IPS-NIHi7 (cell line): Measurements from ENCODE around the gene KRT23.

ENCODE experiments used
- DNase-seq: peaks from one replicate; pipeline ENCODE4 v3.0.0; 2012; ENCODE audit warnings: mixed read lengths; ENCODE audit errors: extremely low spot score

KRT23 gene, protein sequence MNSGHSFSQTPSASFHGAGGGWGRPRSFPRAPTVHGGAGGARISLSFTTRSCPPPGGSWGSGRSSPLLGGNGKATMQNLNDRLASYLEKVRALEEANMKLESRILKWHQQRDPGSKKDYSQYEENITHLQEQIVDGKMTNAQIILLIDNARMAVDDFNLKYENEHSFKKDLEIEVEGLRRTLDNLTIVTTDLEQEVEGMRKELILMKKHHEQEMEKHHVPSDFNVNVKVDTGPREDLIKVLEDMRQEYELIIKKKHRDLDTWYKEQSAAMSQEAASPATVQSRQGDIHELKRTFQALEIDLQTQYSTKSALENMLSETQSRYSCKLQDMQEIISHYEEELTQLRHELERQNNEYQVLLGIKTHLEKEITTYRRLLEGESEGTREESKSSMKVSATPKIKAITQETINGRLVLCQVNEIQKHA

DNA sequence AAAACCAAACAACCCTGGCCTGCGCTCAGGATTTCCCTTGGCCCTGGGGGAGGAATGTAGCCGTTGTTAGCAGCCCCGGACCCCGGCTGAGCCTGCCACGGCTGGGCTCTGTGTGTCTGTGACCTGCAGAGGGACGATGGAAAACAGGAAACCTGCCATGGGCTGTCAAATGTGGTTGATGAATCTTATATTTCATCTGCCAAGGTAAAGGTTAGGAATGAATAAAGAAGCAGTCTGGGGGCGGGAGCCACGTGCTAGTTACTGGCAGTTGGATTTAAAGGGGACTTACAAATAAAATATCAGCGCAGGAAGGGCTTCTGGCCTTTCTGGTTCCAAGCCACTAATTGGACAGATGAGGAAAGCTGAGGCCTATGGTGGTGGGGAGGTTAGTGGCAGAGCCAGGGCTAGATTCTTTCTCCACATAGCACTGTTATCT lies at the start of gene KRT23:
KRT23 (minus strand) TSS at position 263 of the 436 bp plus-strand sequence. CDS start 1,043 bp downstream, outside the sequence.
- peak; percentile 43 for DNase-seq

DNA sequence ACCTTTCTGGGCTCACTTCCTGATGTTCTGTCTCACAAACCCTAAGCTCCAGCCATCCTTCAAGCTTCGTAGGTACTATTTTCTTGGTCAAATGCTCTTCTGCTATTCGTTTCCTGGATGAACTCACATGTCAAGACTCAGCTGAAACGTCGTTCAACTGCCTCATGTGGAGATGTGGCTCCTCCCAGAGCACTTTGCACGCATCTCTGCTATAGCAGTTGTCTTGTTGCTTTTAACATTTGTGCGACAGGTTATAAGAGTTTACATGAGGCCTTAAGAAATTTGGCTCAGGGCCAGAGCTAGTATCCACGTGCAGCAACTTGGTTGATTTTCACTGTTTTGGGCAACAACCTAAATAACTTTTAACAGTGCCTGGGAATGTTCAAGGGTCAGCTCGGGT lies 49.5 kb upstream of the KRT23 start:
- DNase-seq, result no peak

DNA sequence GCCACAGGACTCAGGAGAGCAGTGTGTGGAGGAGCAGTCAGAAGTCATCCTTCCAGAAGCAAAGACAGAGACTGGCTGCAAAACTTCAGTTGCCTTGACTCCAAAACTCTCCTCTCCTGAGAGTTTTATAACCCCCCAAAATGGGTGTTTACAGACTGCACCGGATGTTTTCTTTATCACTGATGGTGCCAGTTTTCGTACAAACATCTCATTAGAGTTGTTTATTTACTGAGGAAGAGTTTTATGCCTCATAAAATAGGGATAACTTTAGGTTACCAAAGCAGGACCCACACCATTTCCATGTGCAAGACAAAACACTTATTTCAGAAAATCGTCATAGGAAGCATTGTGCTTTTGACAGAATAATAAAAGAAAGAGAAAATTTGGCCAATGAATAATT lies 46.8 kb upstream of the KRT23 start, which contains the start of gene KRT40:
KRT40 (minus strand) TSS at position 101 of the 400 bp plus-strand sequence; CDS start at position 48, 53 bp downstream.
- no peak for DNase-seq

DNA sequence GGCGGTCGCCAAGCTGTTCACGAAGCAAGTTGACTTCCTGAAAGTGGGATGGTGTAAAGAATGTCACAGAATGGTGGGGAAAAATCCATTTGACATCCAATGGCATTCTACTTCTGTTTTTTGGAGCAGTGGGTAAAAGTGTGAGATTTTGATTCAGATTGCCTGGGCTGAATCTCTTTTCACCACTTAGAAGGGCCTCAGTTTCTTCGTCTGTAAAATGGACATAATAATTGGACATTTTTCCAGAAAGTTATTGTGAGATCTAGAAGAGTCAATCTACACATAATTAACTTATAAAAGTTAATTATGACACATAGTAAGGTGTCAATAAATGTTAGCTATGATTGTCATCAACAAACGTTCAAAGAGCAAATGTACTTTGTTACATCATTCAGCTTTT lies 43.7 kb upstream of the KRT23 start:
- DNase-seq, result no peak

DNA sequence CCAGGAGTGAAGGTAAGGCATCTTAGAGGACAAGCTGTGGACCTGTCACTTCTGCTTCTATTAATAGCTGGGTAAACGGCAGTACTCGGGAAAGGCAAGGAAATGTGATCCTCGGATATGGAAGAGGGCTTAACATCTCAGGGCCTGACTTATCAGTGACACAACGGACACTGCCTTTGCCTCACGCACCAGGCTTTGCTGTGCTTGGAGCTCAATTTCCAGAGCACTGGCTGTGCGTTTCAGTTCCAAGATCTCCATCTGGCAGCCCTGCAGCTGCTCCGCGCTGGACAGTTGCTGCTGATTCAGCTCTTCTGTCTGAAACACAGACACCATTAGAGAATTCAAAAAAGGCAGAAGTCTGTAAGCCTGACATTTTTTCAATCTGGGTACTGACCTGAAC lies 43.1 kb upstream of the KRT23 start:
- DNase-seq, result no peak

DNA sequence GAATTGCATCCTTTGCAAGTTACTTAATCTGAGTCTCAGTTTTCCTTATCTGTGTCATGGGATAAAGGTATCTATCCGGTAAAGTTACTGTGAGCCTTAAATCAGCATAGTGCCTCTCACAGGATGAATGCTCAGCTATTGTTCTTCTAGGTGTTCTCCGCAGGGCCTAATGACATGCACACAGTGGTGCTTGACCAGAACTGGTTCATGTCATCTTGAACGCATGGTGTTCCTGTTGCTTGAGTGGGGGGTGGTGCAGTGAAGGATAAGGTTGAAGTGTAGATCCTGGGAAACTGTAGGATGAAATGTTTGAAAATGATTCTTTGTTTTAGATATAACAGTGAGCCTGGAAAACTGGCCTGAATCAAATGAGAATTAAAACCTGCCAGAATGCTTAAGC lies 42.7 kb upstream of the KRT23 start:
- DNase-seq, result no peak

DNA sequence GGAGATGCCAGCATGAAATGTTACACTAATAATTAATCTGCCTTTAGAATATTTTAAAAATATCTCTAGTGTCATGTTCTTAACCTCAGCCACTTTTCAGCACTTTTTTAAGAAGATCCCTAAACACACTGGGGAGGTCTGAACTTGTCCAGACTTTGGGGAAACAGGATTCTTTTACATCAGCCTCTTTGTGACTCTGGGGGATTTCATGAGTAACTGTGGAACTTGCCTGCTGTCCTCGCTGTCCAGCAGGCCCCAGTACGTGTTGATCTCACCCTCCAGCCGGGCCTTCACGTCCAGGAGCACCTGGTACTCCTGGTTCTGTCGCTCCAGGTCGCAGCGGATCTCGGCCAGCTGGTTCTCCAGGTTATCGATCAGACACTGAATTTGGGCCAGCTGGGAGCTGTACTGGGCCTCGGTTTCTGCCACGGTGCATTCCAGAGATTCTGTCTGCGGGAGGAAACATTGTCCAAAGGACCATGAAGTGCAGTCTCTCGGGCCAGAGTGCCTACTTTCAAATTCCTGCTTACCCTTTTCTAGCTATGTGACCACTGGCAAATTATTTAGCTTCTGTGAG lies 41.2 kb upstream of the KRT23 start:
- DNase-seq, result no peak

DNA sequence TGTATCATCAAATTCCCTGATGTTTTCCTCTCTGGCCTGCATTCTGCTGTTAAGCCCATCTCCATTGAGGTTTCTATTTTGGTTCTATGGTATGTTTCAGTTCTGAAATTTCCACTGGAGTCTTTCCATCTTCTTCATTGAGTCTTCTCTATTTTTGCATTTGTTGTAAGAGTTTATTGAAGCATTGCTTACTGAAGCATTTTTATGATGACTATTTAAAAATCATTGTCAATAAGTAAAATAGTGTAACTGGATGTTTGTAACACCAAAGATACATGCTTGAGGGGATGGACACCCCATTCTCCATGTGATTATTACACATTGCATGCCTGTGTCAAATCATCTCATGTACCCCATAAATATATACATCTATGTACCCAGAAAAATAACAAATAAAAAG lies 38.1 kb upstream of the KRT23 start:
- no peak for DNase-seq

DNA sequence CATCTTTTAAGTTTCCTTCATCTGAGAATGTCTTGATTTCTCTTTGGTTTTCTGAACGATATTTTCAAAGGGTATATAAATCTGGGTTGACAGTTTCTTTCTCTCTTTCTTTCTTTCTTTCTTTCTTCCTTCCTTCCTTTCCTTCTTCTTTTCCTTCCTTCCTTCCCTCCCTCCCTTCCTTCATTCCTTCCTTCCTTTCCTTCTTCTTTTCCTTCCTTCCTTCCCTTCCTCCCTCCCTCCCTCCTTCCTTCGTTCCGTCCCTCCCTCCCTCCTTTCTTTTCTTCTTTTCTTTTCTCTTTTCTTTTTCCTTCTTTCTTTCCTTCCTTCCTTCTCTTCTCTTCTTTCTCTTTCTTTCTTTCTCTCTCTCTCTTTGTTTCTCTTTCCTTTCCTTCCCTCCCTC lies 36.9 kb upstream of the KRT23 start:
- no peak for DNase-seq

DNA sequence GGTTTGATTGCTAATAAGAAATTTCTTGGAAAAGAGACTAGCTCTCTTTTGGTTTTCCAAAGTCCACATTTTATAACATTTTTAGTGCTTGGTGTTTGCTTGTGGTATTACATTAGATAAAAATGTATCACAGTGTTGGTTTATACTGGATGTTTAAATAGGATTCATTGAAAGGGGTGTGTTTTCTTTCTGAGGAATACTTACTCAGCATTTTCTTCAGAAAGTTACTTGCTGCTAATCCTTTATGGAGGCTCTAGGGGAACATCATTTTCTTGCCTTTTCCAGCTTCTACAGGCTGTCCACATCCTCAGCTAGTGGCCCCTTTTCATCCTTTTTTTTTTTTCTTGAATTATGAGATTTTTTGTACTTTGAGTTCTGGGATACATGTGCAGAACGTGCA lies 30.1 kb upstream of the KRT23 start:
- DNase-seq, result no peak

DNA sequence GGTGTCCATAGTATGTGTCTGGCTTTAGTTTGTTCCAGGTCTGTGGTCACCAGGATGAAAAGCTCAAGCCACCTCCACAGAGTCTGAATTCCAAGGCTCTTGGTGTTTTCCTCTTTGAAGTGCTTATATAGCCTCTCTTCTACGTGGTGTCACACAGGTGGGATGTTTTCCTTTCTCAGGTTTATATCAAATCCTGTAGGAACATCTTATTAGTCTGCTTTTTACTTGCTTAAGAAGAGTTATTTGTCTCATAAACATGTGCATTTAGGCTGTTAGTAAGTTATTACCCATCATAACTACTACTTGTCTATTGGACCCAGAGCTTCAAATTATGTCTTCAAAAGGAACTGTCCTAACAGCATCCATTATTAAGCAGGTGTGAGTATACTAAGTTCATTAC lies 29.4 kb upstream of the KRT23 start, which contains the start of gene KRT39:
KRT39 (minus strand) TSS at position 101 of the 400 bp plus-strand sequence; CDS start at position 9, 92 bp downstream.
- DNase-seq, result no peak

DNA sequence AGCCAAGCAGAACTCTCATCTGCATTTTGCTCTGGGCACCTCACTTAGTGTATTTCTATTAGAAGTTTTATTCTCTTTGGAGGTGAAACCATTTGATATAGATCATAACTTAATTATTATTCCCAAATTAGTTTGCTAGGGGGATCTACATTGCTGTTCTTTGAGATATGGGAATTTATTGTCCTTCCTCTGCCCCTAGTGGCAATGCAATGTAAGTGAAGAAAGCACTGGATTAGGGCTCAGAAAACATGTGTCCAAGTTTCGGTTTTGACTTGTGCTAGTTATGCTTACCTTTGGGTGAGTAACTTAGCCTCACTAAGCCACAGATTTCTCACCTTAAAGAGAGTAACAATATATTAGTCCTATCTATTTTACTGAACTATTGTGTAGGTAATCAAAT lies 26.4 kb upstream of the KRT23 start:
- peak; percentile 49 for DNase-seq

DNA sequence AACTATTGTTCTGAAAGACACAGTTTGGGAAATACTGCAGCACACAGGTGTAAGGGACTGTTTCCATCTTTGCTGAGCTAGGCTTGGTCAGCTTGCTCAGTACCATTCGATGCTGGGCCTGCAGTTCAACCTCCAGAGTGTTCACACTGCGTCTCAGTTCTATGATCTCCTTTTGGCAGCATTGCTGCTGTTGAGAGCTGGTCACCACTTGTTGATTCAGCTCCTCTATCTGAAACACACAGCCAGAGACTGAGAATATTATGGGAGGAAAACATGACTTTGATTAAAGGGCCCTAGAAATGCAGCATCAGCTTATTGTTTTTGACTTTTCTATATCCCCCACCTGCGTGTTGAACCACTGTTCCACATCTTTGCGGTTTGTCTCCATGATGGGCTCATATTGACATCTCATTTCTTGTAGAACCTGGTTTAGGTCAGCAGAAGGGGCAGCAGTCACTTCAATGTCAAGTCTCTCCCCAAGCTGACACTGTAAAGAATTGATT lies 24.7 kb upstream of the KRT23 start:
- no peak for DNase-seq

DNA sequence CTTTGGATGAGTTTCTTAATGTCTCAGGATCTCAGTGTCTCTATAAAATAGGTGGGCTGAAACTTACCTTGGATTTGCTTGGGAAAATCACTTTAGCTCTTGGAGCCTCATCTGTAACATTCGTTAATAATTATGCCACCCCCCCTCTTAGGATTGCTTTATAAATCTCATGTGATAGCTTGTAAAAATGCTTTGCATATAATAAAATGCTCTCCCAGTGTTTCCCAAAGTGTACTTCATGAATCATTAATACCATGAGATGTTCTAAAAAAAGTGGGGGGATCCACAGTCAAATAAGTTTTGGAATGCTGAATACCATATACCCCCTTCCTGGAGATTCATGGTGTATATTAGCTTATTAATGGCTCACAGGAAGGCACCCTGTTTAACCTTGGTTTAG lies 24.1 kb upstream of the KRT23 start:
- no peak for DNase-seq

DNA sequence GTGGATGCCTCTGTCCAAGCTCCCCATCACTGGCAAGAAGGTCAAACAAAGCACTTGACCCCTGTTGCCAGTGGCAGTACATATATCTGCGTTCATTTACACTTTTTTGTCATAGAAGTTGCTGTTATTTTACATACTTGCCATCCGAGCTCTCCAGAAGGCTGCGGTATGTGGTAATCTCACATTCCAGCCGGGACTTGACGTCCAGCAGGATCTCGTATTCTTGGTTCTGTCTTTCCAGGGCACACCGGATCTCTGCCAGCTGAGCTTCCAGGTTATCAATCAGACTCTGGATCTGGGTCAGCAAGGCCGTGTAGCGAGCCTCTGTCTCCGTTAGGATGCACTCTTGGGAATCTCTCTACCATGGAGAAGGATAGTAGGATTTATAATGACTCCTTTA lies 22.7 kb upstream of the KRT23 start:
- DNase-seq, result no peak

DNA sequence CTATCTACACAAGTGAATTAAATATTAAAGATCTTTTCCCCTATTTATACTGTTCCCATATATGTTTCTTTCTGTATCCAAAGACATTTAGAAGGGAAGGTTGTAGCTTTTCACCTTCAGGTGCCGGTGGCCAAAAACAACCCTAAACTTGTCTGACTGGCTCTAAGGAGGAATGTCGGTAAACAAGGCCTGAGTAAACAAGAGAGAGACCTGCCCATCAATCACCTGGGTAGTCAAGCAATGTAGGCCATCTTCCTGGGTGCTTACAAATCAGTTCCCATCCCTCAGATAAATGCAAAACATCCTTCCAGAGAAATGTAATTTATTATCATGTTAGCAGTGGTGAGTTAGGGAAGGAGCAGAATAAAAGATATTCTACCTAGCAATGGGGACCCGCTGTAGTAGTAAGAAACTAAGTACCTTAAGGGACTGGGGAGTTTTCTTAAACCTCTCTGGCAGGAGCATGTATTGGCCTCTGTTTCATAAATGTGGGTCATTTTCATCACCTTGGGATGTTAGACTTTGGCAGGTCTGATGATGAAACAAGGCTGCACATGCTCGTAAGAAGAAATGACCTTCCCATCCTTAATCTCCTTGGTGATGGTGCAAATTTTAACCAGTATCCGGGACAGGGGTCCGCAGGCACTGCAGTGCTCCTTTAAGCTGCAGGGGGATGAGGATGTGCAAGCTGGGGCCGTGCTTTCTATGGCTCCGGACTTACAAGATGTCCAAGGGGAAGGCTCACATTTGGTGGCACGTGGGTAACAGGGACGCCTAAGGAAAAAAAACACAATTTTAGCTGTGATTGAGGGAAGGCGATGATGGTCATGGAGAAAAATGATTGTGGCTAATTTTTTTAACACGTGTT lies 20.9 kb upstream of the KRT23 start:
- DNase-seq, result no peak

DNA sequence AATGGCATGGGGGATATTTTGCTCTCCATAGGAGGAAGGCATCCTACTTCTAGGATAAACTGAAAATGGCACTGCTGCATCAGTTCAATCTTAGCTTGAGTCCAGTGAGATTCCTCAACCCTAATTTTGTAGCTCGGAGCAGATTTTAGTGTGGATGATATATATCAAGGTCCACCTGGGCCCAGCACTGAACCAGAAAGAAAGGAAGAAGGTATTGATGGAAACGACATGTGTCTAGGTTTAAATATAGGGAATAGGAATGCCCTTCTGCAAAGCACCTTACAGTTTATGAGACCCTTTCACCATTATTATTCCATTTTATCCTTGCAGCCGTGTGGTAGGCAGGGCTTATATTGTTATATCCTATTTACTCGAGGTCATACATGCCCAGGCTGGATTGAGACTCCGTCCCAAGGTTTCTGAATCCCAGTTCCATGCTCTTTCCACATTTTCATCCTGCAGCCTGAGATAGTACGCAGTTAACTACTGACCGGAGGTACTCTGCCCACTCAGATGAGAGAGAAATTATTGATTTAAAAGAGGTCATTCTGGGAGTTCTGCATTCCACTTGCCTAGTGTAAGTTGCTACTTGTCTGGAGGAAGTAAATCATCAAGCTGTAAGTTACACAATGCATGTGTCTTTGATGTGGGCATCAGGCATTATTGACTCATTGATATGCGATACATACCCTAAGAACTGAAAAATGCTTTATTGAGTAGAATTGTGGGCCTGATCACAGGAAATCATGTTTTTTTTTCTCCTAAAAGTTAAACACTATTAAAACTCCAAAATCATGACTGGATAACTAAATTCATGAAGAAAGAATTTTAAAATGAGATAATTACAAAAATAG lies 19.2 kb upstream of the KRT23 start:
- DNase-seq, result no peak

DNA sequence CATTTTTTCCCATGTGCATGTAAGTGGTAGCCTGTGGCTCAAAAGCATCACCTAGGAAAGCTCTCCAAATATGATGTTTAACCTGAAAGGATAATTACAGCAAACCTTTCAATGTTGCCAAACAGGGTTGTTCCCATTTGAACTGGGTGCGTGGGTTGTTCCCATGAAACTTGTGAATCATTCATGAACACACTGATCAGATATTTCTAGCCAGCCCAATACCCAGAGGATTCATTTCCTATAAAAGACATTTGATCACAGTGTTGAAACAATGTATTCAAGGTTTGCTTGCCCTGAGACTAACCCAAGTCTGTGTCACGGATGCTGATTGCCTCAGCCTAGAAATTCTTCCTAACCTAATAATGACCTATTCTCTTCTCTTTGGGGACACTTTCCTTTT lies 16.4 kb upstream of the KRT23 start:
- DNase-seq, result no peak

DNA sequence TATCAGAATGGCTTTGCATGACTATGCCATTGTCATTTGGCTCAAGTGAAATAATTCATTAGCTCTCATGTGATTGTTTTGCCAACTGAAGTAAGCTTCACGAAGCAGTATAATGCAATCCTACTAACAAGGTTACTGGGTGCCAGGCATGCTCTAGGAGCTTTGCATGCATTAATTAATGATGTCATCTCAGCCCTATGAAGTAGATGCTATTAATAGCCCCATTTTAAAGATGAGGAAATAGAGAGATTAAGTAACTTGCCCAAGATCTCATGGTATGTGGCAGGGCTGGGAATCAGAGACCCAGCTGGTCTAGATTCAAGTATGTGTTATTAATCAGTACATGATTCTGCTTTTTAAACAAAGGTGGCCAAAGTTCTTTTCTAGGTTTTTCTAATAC lies 15.2 kb upstream of the KRT23 start:
- no peak for DNase-seq

DNA sequence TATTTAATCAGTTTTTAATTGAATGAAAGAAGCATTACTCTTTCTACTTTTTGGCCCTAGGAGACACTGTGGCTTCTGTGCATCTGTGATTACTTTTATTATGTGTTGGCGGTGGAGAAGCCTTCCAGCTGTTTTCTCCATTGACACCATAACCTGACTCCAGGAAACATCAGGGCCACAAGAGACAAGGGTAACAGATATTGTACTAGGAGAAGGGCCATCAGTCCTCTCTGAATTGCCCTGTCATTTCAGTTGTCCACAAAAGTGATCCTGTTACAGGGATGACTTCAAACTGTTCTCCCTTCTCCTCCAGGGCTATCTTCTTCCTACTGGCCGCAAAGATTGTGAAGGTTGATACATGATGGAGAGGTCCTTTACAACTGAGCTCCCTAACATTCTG lies 14.7 kb upstream of the KRT23 start:
- DNase-seq, result no peak

DNA sequence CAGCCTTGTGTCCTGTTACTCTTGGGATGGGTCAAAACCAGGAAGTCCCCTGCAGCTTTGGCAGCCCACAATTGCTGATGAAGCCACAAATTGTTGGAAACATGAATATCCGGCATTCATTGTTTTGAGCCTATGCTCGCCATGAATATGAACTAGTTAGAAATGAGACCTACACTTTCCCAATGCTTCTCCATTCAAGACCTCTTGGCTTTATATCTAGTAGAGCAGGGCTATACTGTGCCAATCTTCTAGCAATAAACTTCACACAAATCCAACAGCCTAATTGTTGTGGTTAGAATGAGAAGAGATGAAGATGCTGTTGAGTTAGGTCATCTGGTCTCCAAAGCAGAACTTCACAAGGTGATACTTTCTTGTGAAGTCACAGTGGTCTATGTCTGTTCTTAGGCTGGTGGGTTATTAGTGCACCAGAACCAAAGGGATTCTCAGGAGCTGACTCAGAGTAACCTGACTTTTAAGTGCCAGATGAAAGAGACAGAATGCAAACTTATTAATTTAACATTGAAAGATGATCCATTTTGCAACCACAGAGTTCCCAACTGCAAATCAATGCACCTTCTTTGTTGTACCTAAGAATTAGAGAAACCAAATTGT lies 13.7 kb upstream of the KRT23 start:
- DNase-seq, result no peak
